Osteocyte (in vitro differentiated cells): Measurements from ENCODE around the gene PCDHB14. TPM values are rescaled to one million over a fixed set of nuclear protein-coding genes. Genes with fewer than 3 reads are reported as not detected.
A peak's percentile ranks its signal among the peaks of the same experiment; 100 is the strongest.
"Not testable (repeated sequence)": the region's sequence is repeated elsewhere in the genome, so short reads cannot be mapped to it uniquely, and the experiment has no call there.

ENCODE experiments used
- DNase-seq: peaks from one replicate; pipeline ENCODE4 v3.0.0; 2021; ENCODE audit warnings: mixed read lengths; ENCODE audit not compliant: unreplicated experiment; ENCODE audit errors: extremely low spot score
- H3K27ac Mint-ChIP-seq: one replicate; pipeline ENCODE4 v1.8.0; 2021; ENCODE audit warnings: mild to moderate bottlenecking, mixed read lengths; ENCODE audit not compliant: unreplicated experiment
- H3K27me3 Mint-ChIP-seq: one replicate; pipeline ENCODE4 v1.8.0; 2021; ENCODE audit warnings: mixed read lengths; ENCODE audit not compliant: unreplicated experiment
- H3K36me3 Mint-ChIP-seq: one replicate; pipeline ENCODE4 v1.8.0; 2021; ENCODE audit warnings: mixed read lengths; ENCODE audit not compliant: unreplicated experiment
- H3K4me1 Mint-ChIP-seq: one replicate; pipeline ENCODE4 v1.8.0; 2021; ENCODE audit warnings: mixed read lengths; ENCODE audit not compliant: unreplicated experiment
- H3K4me3 Mint-ChIP-seq: one replicate; pipeline ENCODE4 v1.8.0; 2021; ENCODE audit warnings: mild to moderate bottlenecking, moderate library complexity, mixed read lengths; ENCODE audit not compliant: unreplicated experiment
- H3K9me3 Mint-ChIP-seq: one replicate; pipeline ENCODE4 v1.8.0; 2021; ENCODE audit warnings: mixed read lengths; ENCODE audit not compliant: unreplicated experiment
- CTCF ChIP-seq: fragments of 200-600 bp; sonication (generic); IDR thresholded peaks from 2 replicates; pipeline ENCODE4 v1.5.0; 2021; ENCODE audit warnings: antibody characterized with exemption, mild to moderate bottlenecking, moderate library complexity
- long read RNA-seq: library from polyadenylated mRNA; unstranded; transcript quantifications from one replicate; pipeline ENCODE4 v2.0.0, GENCODE V29; 2021
- total RNA-seq: library from RNA; stranded (reverse); gene quantifications from 2 replicates; pipeline ENCODE4 v1.2.1, GENCODE V29; 2021

The PCDHB14 gene
- total RNA-seq: 8.8 and 9.0 TPM in 2 replicates
- long read RNA-seq, full-length matches to known transcripts: 24 of 24 reads
- long read RNA-seq, partial matches to known transcripts: 0 of 24 reads
- long read RNA-seq, other reads (novel, unspliced or antisense): 0 of 24 reads

GRCh38 chr5:141223112-141223783 lies at the start of gene PCDHB14:
TSS of gene PCDHB14 (plus strand) at chr5:141223343. CDS start at chr5:141223506, 163 bp downstream.
- Mint-ChIP-seq H3K27ac (peak within 1 kb of the TSS; percentile 85), H3K4me1 (peaks cover 9% of the 10 kb centered on the region), H3K9me3 (peaks cover 63% of the 10 kb centered on the region), H3K4me3 (peak within 1 kb of the TSS; percentile 75), H3K27me3 (no peaks in the 10 kb centered on the region), H3K36me3 (peaks cover 13% of the 10 kb centered on the region)
- DNase-seq: no peak
- peak; percentile 51 for TF ChIP-seq CTCF

- H3K36me3 Mint-ChIP-seq, H3K4me1 Mint-ChIP-seq, H3K27me3 Mint-ChIP-seq, H3K27ac Mint-ChIP-seq, H3K4me3 Mint-ChIP-seq, DNase-seq: not testable (repeated sequence)
- H3K9me3 Mint-ChIP-seq: peaks cover 19% of the 10 kb centered on the region
Measured at GRCh38 chr5:141174291-141175104, 48.6 kb upstream of the PCDHB14 start.

- no peak overlapping the region for H3K4me3 Mint-ChIP-seq
- no peaks in the 10 kb centered on the region for H3K4me1 Mint-ChIP-seq
- peaks cover 9% of the 10 kb centered on the region for H3K9me3 Mint-ChIP-seq
- TF ChIP-seq CTCF: no peak
- H3K27ac Mint-ChIP-seq: no peak overlapping the region
- peaks cover 5% of the 10 kb centered on the region for H3K36me3 Mint-ChIP-seq
- no peaks in the 10 kb centered on the region for H3K27me3 Mint-ChIP-seq
- DNase-seq: no peak
Measured at GRCh38 chr5:141175933-141176332, 47.2 kb upstream of the PCDHB14 start.

GRCh38 chr5:141177577-141178191 lies 45.5 kb upstream of the PCDHB14 start, which contains the start of gene PCDHB8:
TSS of gene PCDHB8 (plus strand) at chr5:141177790. CDS start at chr5:141178035, 245 bp downstream.
- not testable (repeated sequence) for H3K27me3 Mint-ChIP-seq, H3K4me3 Mint-ChIP-seq, H3K36me3 Mint-ChIP-seq, H3K27ac Mint-ChIP-seq, H3K4me1 Mint-ChIP-seq, DNase-seq
- H3K9me3 Mint-ChIP-seq: peaks cover 18% of the 10 kb centered on the region

GRCh38 chr5:141179371-141179770 lies 43.8 kb upstream of the PCDHB14 start:
- H3K27ac Mint-ChIP-seq, H3K4me1 Mint-ChIP-seq, H3K27me3 Mint-ChIP-seq, H3K36me3 Mint-ChIP-seq, DNase-seq, H3K4me3 Mint-ChIP-seq: not testable (repeated sequence)
- peaks cover 24% of the 10 kb centered on the region for H3K9me3 Mint-ChIP-seq

DNA sequence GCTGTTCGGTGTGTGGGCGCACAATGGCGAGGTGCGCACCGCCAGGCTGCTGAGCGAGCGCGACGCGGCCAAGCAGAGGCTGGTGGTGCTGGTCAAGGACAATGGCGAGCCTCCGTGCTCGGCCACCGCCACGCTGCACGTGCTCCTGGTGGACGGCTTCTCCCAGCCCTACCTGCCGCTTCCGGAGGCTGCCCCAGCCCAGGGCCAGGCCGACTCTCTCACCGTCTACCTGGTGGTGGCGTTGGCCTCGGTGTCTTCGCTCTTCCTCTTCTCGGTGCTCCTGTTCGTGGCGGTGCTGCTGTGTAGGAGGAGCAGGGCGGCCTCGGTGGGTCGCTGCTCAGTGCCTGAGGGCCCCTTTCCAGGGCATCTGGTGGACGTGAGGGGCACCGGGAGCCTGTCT lies 43.3 kb upstream of the PCDHB14 start:
- peaks cover 29% of the 10 kb centered on the region for H3K9me3 Mint-ChIP-seq
- not testable (repeated sequence) for H3K27me3 Mint-ChIP-seq, H3K4me1 Mint-ChIP-seq, H3K4me3 Mint-ChIP-seq, DNase-seq, H3K27ac Mint-ChIP-seq
- peaks cover 11% of the 10 kb centered on the region for H3K36me3 Mint-ChIP-seq
